GM21390 (cell line): ENCODE results near the gene ADARB1.
"Not testable (repeated sequence)": the region's sequence is repeated elsewhere in the genome, so short reads cannot be mapped to it uniquely, and the experiment has no call there.

ENCODE experiments used
- ATAC-seq: cut with Tn5 transposase; IDR thresholded peaks from one replicate; pipeline ENCODE4 v1.9.1; 2021; ENCODE audit not compliant: unreplicated experiment

The ADARB1 gene

DNA sequence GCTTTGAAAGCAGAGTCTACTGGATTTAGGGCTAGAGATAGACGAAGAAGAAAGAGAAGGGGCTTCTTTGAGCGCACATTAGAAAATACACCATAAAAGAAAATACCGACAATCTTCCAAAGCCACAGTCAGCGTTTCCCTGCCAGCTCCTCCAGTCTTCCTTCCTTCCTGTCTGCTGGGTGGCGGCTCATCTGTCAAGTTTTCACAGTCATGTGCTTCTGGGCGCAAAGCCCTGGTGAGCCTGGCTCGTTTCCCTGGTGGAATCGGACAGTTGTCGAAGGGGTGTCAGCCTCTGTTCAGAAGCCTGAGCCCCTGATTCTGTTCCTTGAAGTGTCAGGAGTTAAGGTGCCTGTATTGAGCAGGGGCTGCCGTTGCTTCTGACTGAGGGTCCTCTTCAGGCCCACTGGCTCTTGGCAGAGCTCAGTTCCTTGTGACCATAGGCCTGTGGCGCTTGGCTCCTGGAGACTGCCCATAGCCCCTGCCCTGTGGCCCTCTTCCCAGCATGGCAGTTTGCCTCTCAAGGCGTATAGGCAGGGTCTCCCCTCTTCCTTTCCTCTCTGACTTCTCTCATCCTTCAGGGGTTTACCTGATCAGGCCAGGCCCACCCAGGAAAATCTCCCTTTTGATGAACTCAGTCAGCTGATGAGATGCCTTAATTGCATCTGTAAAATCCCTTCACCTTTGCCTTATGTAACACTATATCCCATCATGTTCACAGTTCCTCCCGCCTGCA is 58.6 kb downstream of the ADARB1 start:
- ATAC-seq = no peak

GRCh38 chr21:45133574-45134278 is 59.3 kb downstream of the ADARB1 start:
- ATAC-seq = not testable (repeated sequence)

- no peak for ATAC-seq
These were observed 60.1 kb downstream of the ADARB1 start for GRCh38 chr21:45134279-45135076.

DNA sequence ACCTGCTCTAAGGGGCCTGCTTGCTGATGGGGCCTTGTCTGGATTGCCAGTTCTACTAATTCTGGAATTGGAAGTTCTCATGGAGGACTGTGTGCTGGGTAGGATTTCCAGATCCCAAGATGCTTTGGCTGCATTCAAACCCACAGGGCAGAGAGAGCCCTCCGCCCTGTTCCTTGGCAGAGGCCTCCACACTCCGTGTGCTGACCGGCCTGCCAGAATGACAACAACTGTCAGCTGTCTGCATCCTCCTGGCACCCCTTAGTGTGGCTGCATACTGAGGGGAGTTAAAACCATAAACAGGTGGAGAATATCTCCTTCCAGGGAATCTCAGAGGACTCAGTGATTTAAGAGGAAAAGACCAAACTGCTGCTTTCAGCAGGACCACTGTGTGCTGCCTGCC is 60.7 kb downstream of the ADARB1 start:
- no peak for ATAC-seq

DNA sequence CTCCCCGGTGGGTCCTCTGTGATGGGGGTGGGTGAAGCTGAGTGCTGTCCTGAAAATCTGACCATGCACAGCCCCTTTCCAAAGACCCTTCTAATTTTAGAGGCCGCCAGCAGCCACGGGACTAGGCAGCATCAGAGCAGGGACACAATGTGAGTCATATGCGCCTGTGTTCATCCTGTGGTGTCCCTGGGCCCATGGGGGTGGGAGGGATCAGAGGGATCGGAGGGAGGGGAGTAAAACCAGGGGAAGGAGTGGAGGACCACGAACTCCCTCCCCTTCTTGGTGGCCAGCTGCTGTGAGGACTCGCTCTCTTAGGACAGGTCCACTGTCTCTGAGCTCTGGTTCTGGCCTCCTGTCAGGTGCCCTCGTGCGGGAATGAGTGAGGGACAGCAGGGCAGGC is 61.5 kb downstream of the ADARB1 start:
- no peak for ATAC-seq

GRCh38 chr21:45136500-45136899 is 62.1 kb downstream of the ADARB1 start:
- ATAC-seq = no peak

DNA sequence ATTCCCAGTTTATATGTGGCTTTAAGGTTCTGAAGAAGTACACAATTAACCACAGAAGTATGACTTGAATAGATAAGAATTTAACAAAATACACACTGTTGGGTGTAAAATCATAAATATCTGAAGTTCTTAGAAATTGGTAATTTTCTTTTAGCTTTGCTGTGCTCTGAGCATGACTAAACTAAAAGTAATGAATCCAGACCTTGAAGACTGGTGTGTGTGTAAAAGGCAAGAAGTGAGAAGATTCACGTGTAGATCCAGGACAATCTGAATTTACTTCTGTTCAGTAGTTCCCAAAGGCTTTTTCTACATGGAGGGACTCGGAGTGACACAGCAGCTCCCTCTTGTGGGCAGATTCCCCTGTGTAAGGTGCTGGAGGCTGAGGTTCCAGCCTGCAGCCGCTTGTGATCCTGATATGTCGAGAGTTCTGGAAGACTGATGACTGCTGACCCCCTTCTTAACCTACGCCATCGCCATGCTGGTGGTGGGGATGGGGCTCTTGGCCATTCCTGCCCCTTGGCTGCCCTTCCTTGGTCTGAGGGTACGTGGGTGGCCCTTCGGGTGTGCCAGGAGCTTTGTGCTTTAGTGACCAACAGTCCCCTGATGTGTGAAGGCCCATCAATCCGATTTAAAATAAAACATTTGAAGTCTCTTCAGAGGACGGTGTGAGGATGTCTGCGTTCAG is 62.7 kb downstream of the ADARB1 start:
- no peak for ATAC-seq

DNA sequence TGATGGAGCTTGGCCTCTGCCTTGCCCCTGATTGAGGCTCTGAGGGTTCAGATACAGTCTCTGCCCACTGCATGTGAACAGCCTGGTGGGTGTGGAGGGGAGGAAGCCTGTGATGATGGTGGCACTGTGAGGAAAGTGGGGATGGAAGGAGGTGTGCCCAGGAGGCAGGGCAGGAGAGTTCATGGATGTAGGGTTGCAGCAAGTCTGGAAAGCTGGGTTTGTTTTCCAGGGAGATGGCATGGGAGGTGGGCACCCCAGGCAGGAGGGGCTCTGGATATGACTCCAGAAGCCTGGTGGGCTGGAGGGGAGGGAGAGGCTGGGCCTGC is 63.2 kb downstream of the ADARB1 start:
- no peak for ATAC-seq

DNA sequence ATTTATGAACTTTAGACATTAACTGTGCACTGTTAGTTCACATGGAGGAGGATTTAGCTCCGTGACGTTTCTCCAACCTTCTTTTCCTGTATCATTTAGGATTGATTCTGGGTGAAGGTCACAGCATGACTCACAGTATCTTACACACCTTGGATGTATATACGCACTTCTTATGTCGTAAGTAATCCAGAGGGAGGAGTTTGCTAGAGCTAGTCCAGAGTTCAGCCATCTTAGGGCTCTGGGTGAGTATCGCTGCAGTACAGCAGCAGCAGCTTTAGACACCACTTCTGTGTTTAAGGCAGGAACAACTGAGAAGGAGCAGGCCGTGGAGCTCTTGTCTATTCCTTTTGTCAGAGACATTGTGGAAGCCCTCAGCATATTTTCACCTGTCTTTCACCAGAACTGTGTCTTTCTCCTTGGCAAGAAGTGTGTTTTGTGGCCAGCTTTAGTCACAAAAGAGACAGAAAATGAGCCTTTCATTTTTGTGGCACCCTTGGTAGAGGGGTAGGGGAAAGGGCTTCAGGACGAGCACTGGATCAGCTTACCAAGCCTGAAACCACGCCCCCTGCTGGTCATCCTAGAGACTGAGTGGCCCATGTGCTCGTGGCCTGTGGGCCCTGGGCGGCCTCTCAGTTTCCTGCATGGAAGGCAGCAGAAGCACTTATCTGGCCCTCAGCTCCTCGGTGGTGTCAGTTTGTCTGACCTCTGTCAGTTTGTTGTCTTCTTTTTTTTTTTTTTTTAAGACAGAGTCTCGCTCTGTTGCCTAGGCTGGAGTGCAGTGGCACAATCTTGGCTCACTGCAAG is 64.0 kb downstream of the ADARB1 start:
- no peak for ATAC-seq

GRCh38 chr21:45139003-45139360 is 64.6 kb downstream of the ADARB1 start:
- not testable (repeated sequence) for ATAC-seq

DNA sequence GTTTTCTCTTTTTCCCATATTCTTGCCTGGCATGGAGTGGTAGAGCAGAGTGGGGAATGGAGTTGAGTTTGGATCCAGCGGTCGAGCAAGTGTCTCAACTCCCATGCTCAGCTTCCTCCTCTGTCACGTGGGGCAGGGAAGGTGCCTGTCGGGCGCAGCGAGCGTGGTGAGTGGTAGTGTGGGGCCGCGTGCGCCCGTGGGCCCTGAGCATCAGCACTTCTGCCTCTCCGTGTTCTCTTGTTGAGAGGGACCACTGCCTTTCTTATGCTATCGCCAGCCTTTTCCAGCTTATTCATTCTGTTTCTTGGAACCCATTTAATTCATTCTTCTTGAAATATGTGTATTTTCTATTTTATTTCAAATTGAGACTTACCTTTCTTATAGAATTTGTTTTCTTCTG is 65.1 kb downstream of the ADARB1 start:
- no peak for ATAC-seq

- peak; percentile 54 for ATAC-seq
These were observed 66.1 kb downstream of the ADARB1 start for GRCh38 chr21:45140346-45140940.

GRCh38 chr21:45140944-45141343 is 66.6 kb downstream of the ADARB1 start:
- not testable (repeated sequence) for ATAC-seq

GRCh38 chr21:45141507-45141906 is 67.1 kb downstream of the ADARB1 start:
- ATAC-seq = no peak

GRCh38 chr21:45142469-45143308 is 68.3 kb downstream of the ADARB1 start:
- no peak for ATAC-seq

GRCh38 chr21:45143855-45144254 is 69.5 kb downstream of the ADARB1 start:
- ATAC-seq = no peak

GRCh38 chr21:45145146-45145545 is 70.8 kb downstream of the ADARB1 start:
- no peak for ATAC-seq

DNA sequence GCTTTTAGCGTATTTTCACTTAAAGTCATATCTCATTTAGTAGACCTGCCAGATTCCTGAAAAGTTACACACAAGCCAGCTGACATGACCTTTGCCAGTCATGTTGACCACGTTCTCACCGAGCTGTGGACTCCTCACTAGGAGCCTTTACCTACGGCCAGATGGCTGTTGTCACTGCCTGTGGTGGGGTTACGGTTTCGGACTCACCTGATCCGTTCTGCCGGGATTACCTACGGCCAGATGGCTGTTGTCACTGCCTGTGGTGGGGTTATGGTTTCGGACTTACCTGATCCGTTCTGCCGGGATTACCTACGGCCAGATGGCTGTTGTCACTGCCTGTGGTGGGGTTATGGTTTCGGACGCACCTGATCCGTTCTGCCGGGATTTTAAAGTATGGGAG is 71.5 kb downstream of the ADARB1 start:
- ATAC-seq = not testable (repeated sequence)

GRCh38 chr21:45146306-45146705 is 71.9 kb downstream of the ADARB1 start:
- no peak for ATAC-seq
